Measurements from ENCODE around the gene ICA1.

- TF ChIP-seq CTCF (IDR thresholded peaks at IDR 0.05; ENCODE audit: extremely low read depth in 1 of 2, insufficient read depth in 1 of 2, low read depth in 1 of 2, low read length in 2 of 2) (no peak), EZH2 (IDR thresholded peaks at IDR 0.05; ENCODE audit: borderline replicate concordance, low read depth, low read length, severe bottlenecking) (no peak), GATA2 (IDR thresholded peaks at IDR 0.05; ENCODE audit: insufficient read depth, insufficient read length, low read depth, low read length) (no peak)
Measured at GRCh38 chr7:8290645-8291308, 28.8 kb upstream of the ICA1 start.

Measured in endothelial cell of umbilical vein (primary cell).